K562 (cell line): ENCODE measurements around the gene MYRIP. TPM values are rescaled to one million over a fixed set of nuclear protein-coding genes. Genes with fewer than 3 reads are reported as not detected.

Source experiments
- ATAC-seq: fragments of 200-7000 bp; cut with Tn5 transposase; 3 replicates; pipeline ENCODE4 v1.9.1; 2020; ENCODE audit warnings: moderate library complexity
- BruUV-seq: library from RNA; stranded (reverse); fragments of 400-500 nt; replicated peaks from 2 replicates; lab custom pipeline; 2021; lab: Mats Ljungman, UMichigan
- CTCF ChIA-PET: fragments of 300-600 bp; formaldehyde crosslinking; extraction: SDS; loops from one replicate; lab custom pipeline; 2021; ENCODE audit warnings: low intra/inter-chr PET ratio; lab: Yijun Ruan, JAX
- POLR2A ChIA-PET: fragments of 300-600, 350-650 bp; sonication (Branson Sonifier 250); formaldehyde crosslinking; extraction: SDS; loops from one replicate; lab custom pipeline; 2021; ENCODE audit warnings: antibody characterized with exemption, inconsistent platforms; lab: Yijun Ruan, JAX
- DNase-seq, 4 experiments: peaks; one replicate each; pipeline versions ENCODE4 v3.0.0 to v3.0.0-alpha.2; 2011 to 2018; ENCODE audit warnings: low spot score in 3 of 4, mixed read lengths in 3 of 4; ENCODE audit errors: extremely low read depth in 1 of 4
- FAIRE-seq: peaks from 2 replicates; lab custom pipeline; 2011; peaks lifted over from hg19 to GRCh38; lab: Jason Lieb, UNC
- H2AFZ ChIP-seq: 2 replicates; pipeline ENCODE4 v1.6.0; 2011; ENCODE audit warnings: low read depth, low read length, control low read depth, inconsistent platforms
- H3K27ac ChIP-seq: fragments of 200-600 bp; 3 replicates; pipeline ENCODE4 v1.8.0; 2011; ENCODE audit warnings: low read depth, mild to moderate bottlenecking, control low read depth, inconsistent platforms, low read length, moderate library complexity, mixed read lengths; ENCODE audit errors: extremely low read depth
- H3K27me3 ChIP-seq, 2 experiments: fragments of 300-600 bp in 1 of 2; 2 replicates in 1 of 2; 3 replicates in 1 of 2; pipeline versions ENCODE4 v1.6.0 to v1.8.0; 2011; ENCODE audit warnings: inconsistent platforms in 2 of 2, low read length in 2 of 2, mild to moderate bottlenecking in 1 of 2, mixed read lengths in 1 of 2, moderate library complexity in 1 of 2; ENCODE audit not compliant: control insufficient read depth in 2 of 2, insufficient read depth in 2 of 2
- H3K36me3 ChIP-seq: fragments of 300-600 bp; 3 replicates; pipeline ENCODE4 v1.8.0; 2011; ENCODE audit warnings: mild to moderate bottlenecking, low read length, inconsistent platforms; ENCODE audit not compliant: control insufficient read depth, insufficient read depth
- H3K4me1 ChIP-seq, 2 experiments: fragments of 200-600 bp in 1 of 2; replicated peaks in 1 of 2; 2 replicates in 1 of 2; 3 replicates in 1 of 2; pipeline versions ENCODE4 v1.5.1 to v1.8.0; 2011; ENCODE audit warnings: inconsistent platforms in 2 of 2, low read length in 2 of 2, mild to moderate bottlenecking in 1 of 2, mixed read lengths in 1 of 2, moderate library complexity in 1 of 2; ENCODE audit not compliant: control insufficient read depth in 2 of 2, insufficient read depth in 2 of 2
- H3K4me2 ChIP-seq: 2 replicates; pipeline ENCODE4 v1.6.1; 2011; ENCODE audit warnings: low read length, control low read depth, inconsistent platforms, mixed read lengths; ENCODE audit not compliant: insufficient read depth
- H3K4me3 ChIP-seq: fragments of 200-600 bp; sonication (generic), shearing (Covaris generic); 2 replicates; pipeline ENCODE4 v1.5.1; 2016; ENCODE audit warnings: control low read depth, inconsistent platforms
- H3K79me2 ChIP-seq: fragments of 200-600 bp; 3 replicates; pipeline ENCODE4 v1.8.0; 2011; ENCODE audit warnings: low read length, inconsistent platforms; ENCODE audit not compliant: control insufficient read depth, insufficient read depth
- H3K9ac ChIP-seq, 2 experiments: 2 replicates each; pipeline versions ENCODE4 v1.6.0 to v1.6.1; 2011; ENCODE audit warnings: low read depth in 2 of 2, low read length in 2 of 2, control low read depth in 1 of 2, inconsistent platforms in 1 of 2, mild to moderate bottlenecking in 1 of 2, mixed read lengths in 1 of 2; ENCODE audit not compliant: insufficient read depth in 1 of 2
- H3K9me1 ChIP-seq: one replicate; pipeline ENCODE4 v1.6.0; 2011; ENCODE audit warnings: inconsistent platforms, mild to moderate bottlenecking, low read length, moderate library complexity; ENCODE audit not compliant: control insufficient read depth, insufficient read depth
- H3K9me3 ChIP-seq: replicated peaks from 2 replicates; pipeline ENCODE4 v1.5.1; 2011; ENCODE audit warnings: low read depth, low read length, inconsistent platforms; ENCODE audit not compliant: control insufficient read depth, insufficient read depth
- H4K20me1 ChIP-seq: replicated peaks from 2 replicates; pipeline ENCODE4 v1.6.1; 2011; ENCODE audit warnings: low read length, inconsistent platforms, mixed read lengths; ENCODE audit not compliant: control insufficient read depth, insufficient read depth
- BDP1 ChIP-seq: IDR thresholded peaks from 3 replicates; pipeline ENCODE4 v1.6.1; 2011; ENCODE audit not compliant: insufficient read length, insufficient read depth
- BHLHE40 ChIP-seq: IDR thresholded peaks from 2 replicates; pipeline ENCODE4 v1.6.1; 2011; ENCODE audit warnings: low read length, improper control_type of control experiment
- GTF2A2 ChIP-seq: IDR thresholded peaks from 2 replicates; pipeline ENCODE4 v1.6.1; 2016; ENCODE audit warnings: mild to moderate bottlenecking, missing genetic modification characterization, missing compliant biosample characterization
- HIVEP1 ChIP-seq: fragments of 250-450 bp; sonication (Bioruptor Pico); IDR thresholded peaks from 2 replicates; pipeline ENCODE4 v1.4.0; 2020; ENCODE audit warnings: mild to moderate bottlenecking
- HMG20A ChIP-seq: fragments of 450-650 bp; formaldehyde crosslinking; conservative IDR thresholded peaks from 2 replicates; pipeline ENCODE4 v1.4.0; 2020; ENCODE audit warnings: mild to moderate bottlenecking, mixed read lengths
- MBD2 ChIP-seq: sonication (generic); IDR thresholded peaks from 2 replicates; pipeline ENCODE4 v1.6.1; 2016; ENCODE audit warnings: low read depth, borderline replicate concordance
- MYNN ChIP-seq, 2 experiments: sonication (generic); formaldehyde crosslinking in 1 of 2; IDR thresholded peaks; 2 replicates each; pipeline versions ENCODE4 v1.5.0 to v1.6.1; 2016 to 2020; ENCODE audit warnings: antibody characterized with exemption in 1 of 2, missing genetic modification reagents in 1 of 2
- NBN ChIP-seq: fragments of 450-650 bp; IDR thresholded peaks from 2 replicates; pipeline ENCODE4 v1.6.1; 2016; ENCODE audit warnings: low read depth, mild to moderate bottlenecking
- PHF8 ChIP-seq: fragments of 200-600 bp; sonication (generic); IDR thresholded peaks from 2 replicates; pipeline ENCODE4 v1.6.1; 2012; ENCODE audit warnings: mixed run types, mild to moderate bottlenecking, inconsistent platforms, low read length, moderate library complexity, borderline replicate concordance
- RAD21 ChIP-seq, 2 experiments: fragments of 250-450 bp in 1 of 2; fragments of 450-650 bp in 1 of 2; sonication (Bioruptor Pico) in 1 of 2; formaldehyde crosslinking in 1 of 2; IDR thresholded peaks in 1 of 2; conservative IDR thresholded peaks in 1 of 2; 2 replicates each; pipeline versions ENCODE4 v1.4.0 to v1.8.0; 2020 to 2022; ENCODE audit warnings: mild to moderate bottlenecking in 2 of 2, moderate library complexity in 1 of 2
- SETDB1 ChIP-seq: IDR thresholded peaks from one replicate; pipeline ENCODE4 v1.6.1; 2012; ENCODE audit warnings: low read length, control low read depth, inconsistent platforms
- SMARCE1 ChIP-seq: fragments of 450-650 bp; IDR thresholded peaks from 2 replicates; pipeline ENCODE4 v1.7.1; 2016; ENCODE audit warnings: mild to moderate bottlenecking
- SRSF7 ChIP-seq: fragments of 200-400 bp; formaldehyde crosslinking; optimal IDR thresholded peaks from 2 replicates; pipeline ENCODE3; 2017; ENCODE audit warnings: mild to moderate bottlenecking, low read depth, low read length
- ZNF232 ChIP-seq: sonication (generic); formaldehyde crosslinking; IDR thresholded peaks from 2 replicates; pipeline ENCODE4 v1.8.0; 2022; ENCODE audit warnings: mild to moderate bottlenecking, missing genetic modification reagents
- ZNF444 ChIP-seq: fragments of 250-450 bp; sonication (Bioruptor Pico); IDR thresholded peaks from 2 replicates; pipeline ENCODE4 v1.4.0; 2020; ENCODE audit warnings: mild to moderate bottlenecking, moderate library complexity
- ZNF707 ChIP-seq: fragments of 250-450 bp; sonication (Bioruptor Pico); conservative IDR thresholded peaks from 2 replicates; pipeline ENCODE4 v1.8.0; 2022; ENCODE audit warnings: inconsistent platforms, mild to moderate bottlenecking, moderate library complexity
- ZNF764 ChIP-seq: fragments of 250-450 bp; sonication (Bioruptor Pico); IDR thresholded peaks from 2 replicates; pipeline ENCODE4 v1.4.0; 2020; ENCODE audit warnings: low read depth, mild to moderate bottlenecking, moderate library complexity
- WGBS: fragments of 100-300 bp; shearing (Covaris generic); methylation state at CpG from one replicate; pipeline ENCODE4 v1.1.6; 2016; ENCODE audit warnings: low coverage, mixed read lengths; ENCODE audit not compliant: insufficient coverage; ENCODE audit errors: missing lambda C conversion rate; 5-methylcytosine and 5-hydroxymethylcytosine counted together
- in situ Hi-C: fragments of 300-500 bp; cut with MboI; formaldehyde crosslinking; loops from 4 replicates; pipeline ENCODE4 v1.15.0; 2018; ENCODE audit warnings: inconsistent platforms, mixed read lengths
- intact Hi-C: fragments of 100-400 bp; cut with micrococcal nuclease; formaldehyde crosslinking; loops from 2 replicates; pipeline ENCODE4 v1.14.2; 2022
- polyA plus RNA-seq, 8 experiments: library from polyadenylated mRNA; depleted of rRNA in 4 of 8; stranded (reverse) in 5 of 8; unstranded in 3 of 8; fragments of >200 nt; fragmentation: Nextera tagmentation in 2 of 8; fragmentation: Illumina TruSeq in 1 of 8; extraction: Ambion mirVana in 2 of 8; extraction: Trizol in 1 of 8; gene quantifications; 2 replicates each; pipeline versions ENCODE4 v1.2.1 to v1.2.3, GENCODE V29; 2011 to 2014; ENCODE audit warnings: inconsistent platforms in 1 of 8, missing spikeins in 1 of 8
- total RNA-seq, 7 experiments: library from RNA; depleted of rRNA in 6 of 7; stranded (reverse); fragments of >200 nt in 6 of 7; fragmentation: Illumina TruSeq in 2 of 7; extraction: Trizol in 2 of 7; gene quantifications; 2 replicates each; pipeline versions ENCODE4 v1.2.1 to v1.2.3, GENCODE V29; 2011 to 2021; ENCODE audit warnings: low replicate concordance in 1 of 7

Gene MYRIP
- total and polyA plus RNA-seq, 9 of the 15 experiments (the other 6 are each of a cell fraction or from before 2014, with no cell fraction given), result 0.03 to 0.12 TPM; not detected in 7

- H3K9me3 ChIP-seq, result peaks cover 2% of the 10 kb centered on the region; the same call in 1 of the 2 replicates
- no peak overlapping the region for H3K4me2 ChIP-seq
- peaks cover 5% of the 10 kb centered on the region; the same call in 2 of the 3 replicates for H3K79me2 ChIP-seq
- TF ChIP-seq SMARCE1, result no peak
- no peak for TF ChIP-seq RAD21 (CRISPR knock-in tag; conservative IDR thresholded peaks at IDR 0.05 in 1 of 2, IDR thresholded peaks at IDR 0.05 in 1 of 2)
- TF ChIP-seq SRSF7, result no peak
- no peak for TF ChIP-seq BHLHE40
- no peak for TF ChIP-seq MBD2
- no peak for TF ChIP-seq NBN
- TF ChIP-seq ZNF707 (CRISPR knock-in tag), result no peak
- no peak for TF ChIP-seq ZNF232 (CRISPR knock-in tag)
- no peak for TF ChIP-seq SETDB1
- TF ChIP-seq BDP1, result no peak
- no peak for TF ChIP-seq MYNN (IDR thresholded peaks at IDR 0.05)
- no peak for TF ChIP-seq MYNN (CRISPR knock-in tag; IDR thresholded peaks at IDR 0.05)
- no peak for TF ChIP-seq HMG20A (CRISPR knock-in tag)
- TF ChIP-seq PHF8, result no peak
- no peak for TF ChIP-seq HIVEP1 (CRISPR knock-in tag)
- TF ChIP-seq ZNF764 (CRISPR knock-in tag), result no peak
- TF ChIP-seq ZNF444 (CRISPR knock-in tag), result no peak
- no peak for TF ChIP-seq GTF2A2 (tag)
- TF ChIP-seq, all 486 proteins: peak for 0
- FAIRE-seq, result no peak
- ChIA-PET POLR2A (interaction anchor here (0.9 to 1.6 kb wide), 3 partner anchors 10 to 161 kb away, joined by 3 to 10 read pairs (median 3); no protein-coding TSS in a partner anchor), CTCF (no interaction called here)
- ATAC-seq, result no peak
- Histone ChIP-seq H3K4me3 (no peak overlapping the region), H3K9ac (no peak overlapping the region), H3K27ac (no peak overlapping the region), H2AFZ (no peak overlapping the region), H3K27me3 (no peaks in the 10 kb centered on the region), H4K20me1 (no peaks in the 10 kb centered on the region), H3K36me3 (peaks cover under 1% of the 10 kb centered on the region; the same call in 1 of the 3 replicates), H3K9me1 (no peaks in the 10 kb centered on the region), H3K4me1 (peaks cover 4 to 43% of the 10 kb centered on the region in 2 experiments; a peak in 4 of 5 replicates)
- WGBS, result 63% methylated on average over 2 of the region's 2 CpGs
- DNase-seq, result no peak
- BruUV-seq, result no TSS peak
- intact Hi-C loops, result loop anchor here (10.0 kb wide), 1 partner anchor 900 kb away; the partner anchor contains the start of gene RPSA
- in situ Hi-C loops, result loop anchor here (10.0 kb wide), 1 partner anchor 900 kb away; the partner anchor contains the start of gene RPSA
Measured at GRCh38 chr3:40304352-40304751, 494.9 kb downstream of the MYRIP start.
